Neural crest cell (in vitro differentiated cells): ENCODE results near the gene CAPRIN1. TPM values are rescaled to one million over a fixed set of nuclear protein-coding genes. Genes with fewer than 3 reads are reported as not detected.

Experiments
- DNase-seq: peaks from one replicate; pipeline ENCODE4 v3.0.0; 2021; ENCODE audit warnings: low read depth, mixed read lengths, low spot score
- H3K27ac Mint-ChIP-seq: one replicate; pipeline ENCODE4 v1.8.0; 2021; ENCODE audit warnings: mild to moderate bottlenecking, mixed read lengths; ENCODE audit not compliant: unreplicated experiment
- H3K27me3 Mint-ChIP-seq: 2 replicates; pipeline ENCODE4 v1.8.0; 2021; ENCODE audit warnings: low read depth, mild to moderate bottlenecking, mixed read lengths
- H3K36me3 Mint-ChIP-seq: 2 replicates; pipeline ENCODE4 v1.8.0; 2021; ENCODE audit warnings: low read depth, mild to moderate bottlenecking, mixed read lengths
- H3K4me1 Mint-ChIP-seq: 2 replicates; pipeline ENCODE4 v1.8.0; 2021; ENCODE audit warnings: mixed read lengths
- H3K4me3 Mint-ChIP-seq: one replicate; pipeline ENCODE4 v1.8.0; 2021; ENCODE audit warnings: mild to moderate bottlenecking, mixed read lengths
- H3K9me3 Mint-ChIP-seq: 2 replicates; pipeline ENCODE4 v1.8.0; 2021; ENCODE audit warnings: mixed read lengths
- CTCF ChIP-seq: fragments of 200-600 bp; sonication (generic); conservative IDR thresholded peaks from 2 replicates; pipeline ENCODE4 v1.5.0; 2021; ENCODE audit warnings: antibody characterized with exemption, mild to moderate bottlenecking
- total RNA-seq: library from RNA; stranded (reverse); gene quantifications from 2 replicates; pipeline ENCODE4 v1.2.1, GENCODE V29; 2021

CAPRIN1 gene
- total RNA-seq, 1 donor from 2014 or later, result 383 TPM

GRCh38 chr11:34104680-34105078 is 53.1 kb downstream of the CAPRIN1 start:
- no peak for TF ChIP-seq CTCF
- no peak for DNase-seq
- H3K27ac Mint-ChIP-seq, result peak overlapping the region; percentile 97
- peaks cover 12% of the 10 kb centered on the region for H3K27me3 Mint-ChIP-seq
- H3K9me3 Mint-ChIP-seq, result no peaks in the 10 kb centered on the region
- H3K4me3 Mint-ChIP-seq, result peak overlapping the region; percentile 98
- H3K36me3 Mint-ChIP-seq, result no peaks in the 10 kb centered on the region
- peaks cover 34% of the 10 kb centered on the region for H3K4me1 Mint-ChIP-seq

GRCh38 chr11:34105079-34105956 is 53.8 kb downstream of the CAPRIN1 start, which contains the start of gene NAT10:
Gene NAT10 (plus strand): TSS chr11:34105629. CDS start chr11:34108226, 2,597 bp downstream.
- peak within 1 kb of the TSS; percentile 97 for H3K27ac Mint-ChIP-seq
- H3K9me3 Mint-ChIP-seq, result no peaks in the 10 kb centered on the region
- peaks cover 12% of the 10 kb centered on the region for H3K27me3 Mint-ChIP-seq
- TF ChIP-seq CTCF, result peak; percentile 32
- peaks cover 34% of the 10 kb centered on the region for H3K4me1 Mint-ChIP-seq
- DNase-seq, result peak; percentile 91
- peak within 1 kb of the TSS; percentile 98 for H3K4me3 Mint-ChIP-seq
- no peaks in the 10 kb centered on the region for H3K36me3 Mint-ChIP-seq

- Mint-ChIP-seq H3K4me3 (peak overlapping the region; percentile 98), H3K36me3 (no peaks in the 10 kb centered on the region), H3K27me3 (peaks cover 12% of the 10 kb centered on the region), H3K4me1 (peaks cover 34% of the 10 kb centered on the region), H3K27ac (peak overlapping the region; percentile 97), H3K9me3 (no peaks in the 10 kb centered on the region)
- no peak for DNase-seq
- TF ChIP-seq CTCF, result no peak
These were observed 54.5 kb downstream of the CAPRIN1 start for GRCh38 chr11:34105957-34106504.

GRCh38 chr11:34111722-34112270 is 60.3 kb downstream of the CAPRIN1 start:
- TF ChIP-seq CTCF, result no peak
- Mint-ChIP-seq H3K36me3 (peaks cover 12% of the 10 kb centered on the region), H3K4me3 (no peak overlapping the region), H3K27me3 (no peaks in the 10 kb centered on the region), H3K27ac (peak overlapping the region; percentile 57), H3K4me1 (peaks cover under 1% of the 10 kb centered on the region), H3K9me3 (no peaks in the 10 kb centered on the region)
- DNase-seq, result no peak

- Mint-ChIP-seq H3K4me3 (no peak overlapping the region), H3K27ac (no peak overlapping the region), H3K36me3 (peaks cover 16% of the 10 kb centered on the region), H3K4me1 (no peaks in the 10 kb centered on the region), H3K27me3 (no peaks in the 10 kb centered on the region), H3K9me3 (no peaks in the 10 kb centered on the region)
- no peak for TF ChIP-seq CTCF
- no peak for DNase-seq
These were observed 62.5 kb downstream of the CAPRIN1 start for GRCh38 chr11:34114014-34114413.
